ENCODE data around the gene RNF8. TPM values are rescaled to one million over a fixed set of nuclear protein-coding genes. Genes with fewer than 3 reads are reported as not detected.
"Not testable (repeated sequence)": the region's sequence is repeated elsewhere in the genome, so short reads cannot be mapped to it uniquely, and the experiment has no call there.

The RNF8 gene
- total RNA-seq, 8 experiments from 2014 or later, result 19.0 to 53.9 (median 22.9) TPM

DNA sequence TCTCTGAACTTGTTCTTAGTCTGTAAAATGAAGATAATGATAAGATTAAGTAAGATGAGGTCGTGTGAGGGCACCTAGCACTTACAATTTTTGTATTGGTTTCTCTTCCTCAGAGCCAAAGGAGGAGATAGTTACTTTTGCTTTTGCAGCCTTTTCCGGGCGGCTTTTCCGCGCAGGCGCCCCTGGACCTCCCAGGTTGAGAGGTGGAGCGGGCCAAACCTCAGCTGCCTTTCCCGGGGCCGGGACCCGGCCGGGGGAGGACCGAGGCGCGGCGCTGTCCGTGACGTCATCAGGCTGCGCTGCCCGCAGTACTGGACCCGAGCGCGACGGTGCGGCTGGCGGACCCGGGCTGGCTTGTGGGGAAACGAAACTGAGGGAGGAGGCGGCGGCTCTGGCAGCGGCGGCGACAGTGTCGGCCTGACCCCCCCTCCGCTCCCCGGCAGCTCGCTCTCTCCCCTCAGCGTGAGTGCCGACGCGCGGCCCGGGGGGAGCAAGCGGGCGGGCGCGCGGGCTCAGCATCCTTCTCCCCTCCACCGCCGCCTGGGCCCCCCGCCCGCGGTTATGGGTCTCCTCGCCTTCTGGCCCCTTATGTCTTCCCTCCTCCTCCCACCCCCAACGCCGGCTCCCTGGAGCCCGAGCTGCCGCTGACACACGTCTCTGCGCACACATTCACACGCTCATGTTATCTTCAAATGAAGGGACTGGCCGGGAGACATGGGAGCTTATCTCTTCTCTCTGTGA is 79.3 kb downstream of the RNF8 start, which contains the start of gene CMTR1:
CMTR1 (plus strand) TSS at position 306 of the 741 bp plus-strand sequence. CDS start 2,409 bp downstream, outside the sequence.
- peak within 1 kb of the TSS; percentile 81 to 94 (median 83) for H3K4me3 ChIP-seq
- WGBS, 10 experiments, result 0% methylated on average over 1 to 14 of the region's 61 CpGs; no CpG with 5 or more reads in 4 of the 10 experiments
- in situ Hi-C loops (cut with MboI; ENCODE audit: low pct_unique_long_range_greater_than_20kb in 2 of 9, low sequenced_read_pairs in 9 of 9, unreplicated experiment in 9 of 9), result no loop called here
- peak; percentile 94 to 99 (median 97) for ATAC-seq (replicated peaks in 6 of 8)
- peaks cover 4 to 28% of the 10 kb centered on the region in 2 donors for H3K4me1 ChIP-seq (replicated peaks in 1 of 2)
- H3K27ac ChIP-seq, result peak within 1 kb of the TSS; percentile 73 to 86

DNA sequence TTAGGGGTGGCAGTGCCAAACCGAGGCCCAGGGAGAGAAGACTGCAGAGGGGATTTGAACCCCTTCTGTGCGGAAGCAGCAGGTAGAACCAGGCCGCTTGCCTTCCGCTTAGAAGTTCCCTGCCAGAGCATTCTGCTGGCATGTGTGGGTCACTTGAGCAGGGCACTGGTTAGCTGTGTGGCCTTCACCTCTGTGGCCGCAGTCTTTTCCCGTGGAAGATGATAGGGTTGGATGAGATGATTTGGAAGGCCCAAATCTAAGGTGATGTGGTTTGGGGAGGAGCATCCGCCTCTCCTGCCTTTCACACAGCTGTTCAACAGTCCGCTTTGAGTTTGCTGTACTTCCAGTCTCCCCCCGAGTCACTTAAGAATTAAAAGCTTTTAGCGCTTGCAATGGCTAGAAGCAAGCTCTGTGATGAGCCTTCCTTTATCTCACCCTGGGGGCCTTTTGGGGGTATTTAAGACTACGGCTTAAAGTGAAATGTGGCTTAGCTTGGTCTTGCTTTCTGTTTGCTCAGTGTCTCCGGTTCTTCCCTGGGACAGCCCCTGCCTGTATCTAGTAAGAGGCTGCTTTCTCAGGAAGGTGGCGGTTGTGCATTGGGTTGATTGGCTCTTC is 80.0 kb downstream of the RNF8 start:
- peak in 7 of 8 experiments; percentile 5 to 40 (median 14) for ATAC-seq (replicated peaks in 6 of 8)

DNA sequence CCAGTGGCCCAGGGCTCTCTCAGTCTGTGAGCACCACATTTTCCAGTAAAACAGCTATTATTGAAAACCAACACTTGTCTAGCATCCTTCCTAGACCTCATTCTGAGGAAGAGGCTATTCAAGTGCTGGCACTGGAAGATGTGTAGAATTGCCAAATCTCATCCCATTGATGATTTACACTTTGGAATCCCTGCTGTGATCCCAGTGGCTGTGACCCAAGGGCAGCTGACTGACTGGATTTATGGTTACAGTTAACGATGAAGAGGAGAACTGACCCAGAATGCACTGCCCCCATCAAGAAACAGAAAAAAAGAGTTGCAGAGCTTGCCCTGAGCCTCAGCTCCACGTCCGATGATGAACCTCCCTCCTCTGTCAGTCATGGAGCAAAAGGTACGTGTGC is 81.6 kb downstream of the RNF8 start:
- in situ Hi-C loops (cut with MboI; ENCODE audit: low pct_unique_long_range_greater_than_20kb in 2 of 9, low sequenced_read_pairs in 9 of 9, unreplicated experiment in 9 of 9), result no loop called here
- 50 to 80% (median 68%) methylated on average over 1 to 3 of the region's 4 CpGs; no CpG with 5 or more reads in 4 of the 10 experiments for WGBS, 10 experiments
- H3K4me3 ChIP-seq, result no peak overlapping the region

More for the DNA sequence above, 80.0 kb downstream of the RNF8 start:
- WGBS, 10 experiments, result 4 to 50% (median 21%) methylated on average over 1 to 9 of the region's 13 CpGs; no CpG with 5 or more reads in 1 of the 10 experiments
- Histone ChIP-seq H3K27ac (peak overlapping the region; percentile 73 to 86), H3K4me3 (peak overlapping the region; percentile 81 to 94 (median 83)), H3K4me1 (replicated peaks in 1 of 2) (peaks cover 4 to 28% of the 10 kb centered on the region in 2 donors)
- in situ Hi-C loops (cut with MboI; ENCODE audit: low pct_unique_long_range_greater_than_20kb in 2 of 9, low sequenced_read_pairs in 9 of 9, unreplicated experiment in 9 of 9), result no loop called here

DNA sequence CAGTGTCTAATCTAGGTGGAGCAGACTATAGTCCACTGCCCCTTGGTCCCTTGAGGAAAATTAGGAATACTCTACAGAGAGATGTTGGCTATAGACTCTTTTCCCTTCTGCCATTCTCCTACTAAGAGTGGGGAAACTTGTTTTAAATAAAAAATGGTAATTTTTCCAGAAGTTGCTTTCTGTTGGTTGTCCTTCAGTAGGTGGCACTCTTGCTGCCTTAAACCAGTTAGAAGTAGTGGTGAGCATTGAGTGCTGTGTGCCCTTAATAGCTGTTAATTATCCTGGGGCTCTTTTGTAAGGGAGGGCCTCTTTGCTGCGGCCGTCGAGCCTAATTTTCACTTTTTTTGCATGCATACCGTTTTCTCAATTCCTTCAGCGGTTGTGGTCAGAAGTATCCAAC is 82.0 kb downstream of the RNF8 start:
- WGBS, 10 experiments, result 44 to 88% (median 64%) methylated on average over 3 to 5 of the region's 5 CpGs; no CpG with 5 or more reads in 4 of the 10 experiments
- H3K4me3 ChIP-seq, result no peak overlapping the region
- in situ Hi-C loops (cut with MboI; ENCODE audit: low pct_unique_long_range_greater_than_20kb in 2 of 9, low sequenced_read_pairs in 9 of 9, unreplicated experiment in 9 of 9), result no loop called here
- no peak for ATAC-seq (replicated peaks in 6 of 8)
- peaks cover 4 to 28% of the 10 kb centered on the region in 2 donors for H3K4me1 ChIP-seq (replicated peaks in 1 of 2)
- no peak overlapping the region for H3K27ac ChIP-seq

More for the DNA sequence above, 81.6 kb downstream of the RNF8 start:
- H3K27ac ChIP-seq, result no peak overlapping the region
- H3K4me1 ChIP-seq (replicated peaks in 1 of 2), result peaks cover 4 to 28% of the 10 kb centered on the region in 2 donors
- ATAC-seq (replicated peaks in 6 of 8), result no peak

DNA sequence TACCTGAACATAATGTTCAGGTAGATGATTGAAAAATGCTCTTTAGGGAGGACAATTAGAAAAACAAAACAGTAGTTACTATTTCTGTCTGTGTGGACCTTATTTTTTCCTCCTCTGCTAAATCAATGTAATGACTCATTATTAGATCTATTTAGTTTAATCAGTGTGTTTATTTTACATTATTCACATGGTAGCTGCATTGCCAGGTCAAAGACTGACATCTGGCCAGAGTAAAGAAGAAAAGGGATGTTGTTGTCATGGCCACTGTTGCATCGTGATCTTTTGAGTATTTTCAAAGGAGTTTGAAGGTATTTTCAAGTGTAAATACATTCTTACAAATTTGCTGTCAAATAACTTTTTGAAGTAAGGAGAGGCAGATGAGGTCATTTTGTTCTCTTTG is 85.1 kb downstream of the RNF8 start:
- WGBS, 10 experiments, result 44 to 100% (median 80%) methylated on average over 1 of the region's 1 CpG; no CpG with 5 or more reads in 1 of the 10 experiments

DNA sequence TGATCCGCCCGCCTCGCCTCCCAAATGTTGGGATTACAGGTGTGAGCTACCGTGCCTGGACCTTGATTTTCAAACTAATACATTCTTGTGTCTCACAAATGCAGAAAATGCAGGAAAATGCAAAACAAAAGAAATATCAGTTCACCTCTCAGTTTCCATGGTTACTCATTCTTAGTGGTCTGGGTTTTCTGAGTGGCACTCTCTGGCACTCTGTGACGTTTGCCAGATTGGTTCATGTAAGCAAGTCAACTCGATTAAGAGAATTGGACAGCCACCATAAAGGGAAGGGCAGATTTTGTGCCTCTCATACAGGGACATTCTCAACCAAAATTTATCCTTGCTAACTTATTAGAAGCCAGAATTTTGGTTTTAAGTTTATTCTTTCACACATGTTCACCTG is 87.9 kb downstream of the RNF8 start:
- no peak for ATAC-seq (replicated peaks in 6 of 8)
- no peak overlapping the region for H3K4me3 ChIP-seq
- H3K4me1 ChIP-seq (replicated peaks in 1 of 2), result no peaks in the 10 kb centered on the region
- 63 to 100% (median 93%) methylated on average over 1 to 5 of the region's 6 CpGs; no CpG with 5 or more reads in 1 of the 10 experiments for WGBS, 10 experiments
- H3K27ac ChIP-seq, result no peak overlapping the region
- in situ Hi-C loops (cut with MboI; ENCODE audit: low pct_unique_long_range_greater_than_20kb in 2 of 9, low sequenced_read_pairs in 9 of 9, unreplicated experiment in 9 of 9), result no loop called here

More for the DNA sequence above, 85.1 kb downstream of the RNF8 start:
- H3K4me3 ChIP-seq, result no peak overlapping the region
- in situ Hi-C loops (cut with MboI; ENCODE audit: low pct_unique_long_range_greater_than_20kb in 2 of 9, low sequenced_read_pairs in 9 of 9, unreplicated experiment in 9 of 9), result no loop called here
- H3K4me1 ChIP-seq (replicated peaks in 1 of 2), result peaks cover 3 to 21% of the 10 kb centered on the region in 2 donors
- no peak overlapping the region for H3K27ac ChIP-seq
- peak in 1 of 8 experiments; percentile 79 for ATAC-seq (replicated peaks in 6 of 8)

DNA sequence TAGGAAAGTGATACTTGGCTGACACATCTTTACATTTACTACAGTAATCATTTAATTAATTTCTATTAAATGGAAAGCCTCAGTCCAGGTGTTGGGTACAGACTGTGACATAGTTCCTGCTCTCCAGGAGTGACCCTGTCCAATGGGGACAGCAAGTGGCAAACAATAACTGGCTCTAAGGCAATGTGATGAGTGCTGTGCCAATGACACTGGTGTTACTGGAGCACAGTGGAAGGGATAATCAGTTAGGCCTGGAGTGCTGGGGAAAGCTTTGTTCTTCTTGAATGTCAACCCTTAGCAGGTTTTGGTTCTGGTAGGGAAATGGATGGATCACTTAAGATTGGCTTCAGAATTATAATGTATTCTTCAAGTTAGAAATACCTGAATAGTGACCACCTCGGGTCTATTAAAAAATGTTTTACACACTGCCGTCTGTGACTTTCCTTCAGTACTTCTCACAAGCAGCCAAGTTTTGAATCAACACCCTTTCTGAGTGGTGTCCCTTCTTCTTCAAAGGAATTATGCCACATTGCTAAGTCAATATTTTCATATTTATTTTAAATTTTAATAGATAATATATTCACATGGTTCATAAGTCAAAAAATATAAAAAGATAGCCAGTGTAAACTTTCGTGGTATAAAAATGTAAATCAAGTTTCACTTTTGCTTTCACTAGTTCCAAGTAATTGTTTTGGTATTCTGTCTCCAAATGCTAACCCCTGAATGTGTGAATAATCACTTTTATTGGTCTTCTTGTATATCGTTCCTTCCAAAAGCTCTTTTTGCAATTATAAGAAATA is 88.8 kb downstream of the RNF8 start:
- in situ Hi-C loops (cut with MboI; ENCODE audit: low pct_unique_long_range_greater_than_20kb in 2 of 9, low sequenced_read_pairs in 9 of 9, unreplicated experiment in 9 of 9), result no loop called here

DNA sequence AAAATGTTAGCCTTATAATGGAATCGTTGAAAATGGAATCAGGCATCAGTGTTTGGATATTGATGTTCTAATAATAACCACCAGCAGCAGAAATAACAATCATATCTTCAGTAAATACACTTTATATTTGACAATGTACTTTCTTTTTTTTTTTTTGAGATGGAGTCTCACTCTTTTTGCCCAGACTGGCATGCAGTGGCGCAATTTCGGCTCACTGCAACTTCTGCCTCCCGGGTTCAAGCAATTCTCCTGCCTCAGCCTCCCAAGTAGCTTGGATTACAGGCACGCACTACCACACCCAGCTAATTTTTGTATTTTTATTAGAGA is 89.4 kb downstream of the RNF8 start:
- H3K27ac ChIP-seq; H3K4me1 ChIP-seq (replicated peaks in 1 of 2); in situ Hi-C loops (cut with MboI; ENCODE audit: low pct_unique_long_range_greater_than_20kb in 2 of 9, low sequenced_read_pairs in 9 of 9, unreplicated experiment in 9 of 9); ATAC-seq (replicated peaks in 6 of 8); H3K4me3 ChIP-seq: not testable (repeated sequence)
- 73 to 100% (median 87%) methylated on average over 1 to 4 of the region's 5 CpGs; no CpG with 5 or more reads in 1 of the 10 experiments for WGBS, 10 experiments

More for the DNA sequence above, 88.8 kb downstream of the RNF8 start:
- Histone ChIP-seq H3K27ac (no peak overlapping the region), H3K4me3 (no peak overlapping the region), H3K4me1 (replicated peaks in 1 of 2) (no peaks in the 10 kb centered on the region)
- 22 to 97% (median 87%) methylated on average over 2 to 4 of the region's 4 CpGs; no CpG with 5 or more reads in 1 of the 10 experiments for WGBS, 10 experiments
- peak in 2 of 8 experiments; percentile 36 for ATAC-seq (replicated peaks in 6 of 8)

Other genes starting within 250 kb of the RNF8 start
- gene PIM1, start 183.8 kb upstream of the RNF8 start, total RNA-seq, result 10 to 100 TPM in 5 of 8 experiments, 1 to 10 TPM in 3; 3.1 to 26.3 (median 17.9) TPM
- 10 to 100 TPM in 2 of 8 experiments, 1 to 10 TPM in 6; 6.4 to 17.1 (median 9.2) TPM for gene TBC1D22B, start 96.2 kb upstream of the RNF8 start, total RNA-seq
- 1 to 10 TPM in 6 of 8 experiments, under 1 TPM in 2; 0.73 to 9.4 (median 2.1) TPM for gene TMEM217, start 95.8 kb upstream of the RNF8 start, total RNA-seq
- 10 to 100 TPM; 24.8 to 43.3 (median 32.9) TPM for gene CMTR1, start 79.2 kb downstream of the RNF8 start, total RNA-seq
- 100 to 1,000 TPM in 3 of 8 experiments, 10 to 100 TPM in 5; 28.1 to 119 (median 89.7) TPM for gene CCDC167, start 145.9 kb downstream of the RNF8 start, total RNA-seq